HG02885 (cell line): ENCODE measurements around the gene JAK3.
"Not testable (repeated sequence)": the region's sequence is repeated elsewhere in the genome, so short reads cannot be mapped to it uniquely, and the experiment has no call there.

Experiments
- ATAC-seq: cut with Tn5 transposase; IDR thresholded peaks from one replicate; pipeline ENCODE4 v1.9.1; 2021; ENCODE audit warnings: mild to moderate bottlenecking; ENCODE audit not compliant: unreplicated experiment, poor library complexity

The JAK3 gene

DNA sequence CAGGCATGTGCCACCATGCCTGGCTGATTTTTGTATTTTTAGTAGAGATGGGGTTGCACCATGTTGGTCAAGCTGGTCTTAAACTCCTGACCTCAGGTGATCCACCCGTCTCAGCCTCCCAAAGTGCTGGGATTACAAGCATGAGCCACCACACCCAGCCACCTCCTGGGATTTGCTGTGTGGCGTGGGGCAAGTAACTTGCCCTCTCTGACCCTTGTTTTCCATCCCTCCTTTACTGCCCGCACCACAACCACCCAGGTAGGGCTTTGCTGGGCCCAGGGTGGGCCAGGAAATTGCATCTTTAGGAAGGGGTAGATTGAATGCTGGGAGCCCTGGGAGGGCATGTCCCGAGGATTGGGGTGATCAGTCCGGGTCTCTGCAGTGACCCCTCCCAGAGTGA lies 64.1 kb downstream of the JAK3 start:
- not testable (repeated sequence) for ATAC-seq

DNA sequence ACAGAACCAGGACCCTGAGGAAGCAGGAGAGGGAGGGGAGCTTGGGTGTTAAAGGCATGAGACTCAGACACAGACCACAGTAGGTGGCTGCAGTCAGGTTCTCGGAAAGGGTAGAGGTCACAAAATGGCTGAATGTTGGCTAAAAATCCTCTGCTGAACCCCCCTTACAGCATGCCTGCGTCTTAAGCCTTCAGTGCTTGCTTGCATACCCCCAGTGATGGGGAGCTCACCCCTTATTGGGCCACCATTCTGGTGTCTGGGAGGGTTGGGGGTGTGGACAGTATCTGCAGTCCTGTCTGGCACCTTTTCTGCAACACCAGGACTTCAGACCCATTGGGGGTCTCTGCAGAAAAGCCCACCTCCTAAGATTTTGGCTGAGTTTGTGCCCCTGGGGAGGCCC lies 67.0 kb downstream of the JAK3 start:
- no peak for ATAC-seq

GRCh38 chr19:17778968-17779929 lies 68.5 kb downstream of the JAK3 start:
- ATAC-seq: no peak

DNA sequence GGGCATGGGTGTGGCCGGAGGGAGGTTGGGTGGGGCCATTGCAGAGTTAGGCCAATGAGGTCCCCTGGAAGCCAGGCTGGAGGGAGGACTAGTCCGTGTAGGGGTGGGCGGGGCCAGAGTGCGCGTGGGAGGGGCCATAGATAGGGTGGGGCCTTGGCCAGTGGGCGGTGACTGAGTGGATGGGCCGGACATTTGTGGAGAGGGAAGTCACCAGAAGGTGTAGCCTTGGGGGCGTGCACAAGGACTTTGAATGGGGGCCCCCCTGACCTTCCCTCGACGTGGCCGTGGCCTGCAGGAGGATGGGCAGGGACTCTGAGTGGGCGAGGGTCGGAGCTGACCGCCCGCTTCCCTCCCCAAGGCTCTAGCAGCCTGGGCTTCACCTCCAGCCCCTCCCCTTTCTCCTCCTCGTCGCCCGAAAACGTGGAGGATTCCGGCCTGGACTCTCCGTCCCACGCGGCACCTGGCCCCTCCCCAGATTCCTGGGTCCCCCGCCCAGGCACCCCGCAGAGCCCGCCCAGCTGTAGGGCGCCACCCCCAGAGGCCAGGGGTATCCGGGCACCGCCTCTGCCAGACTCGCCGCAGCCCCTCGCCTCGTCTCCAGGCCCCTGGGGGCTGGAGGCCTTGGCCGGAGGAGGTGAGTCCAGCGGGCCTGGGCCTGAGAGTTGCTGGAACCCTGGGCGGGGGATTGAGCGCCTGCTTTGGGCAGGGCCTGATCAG lies 69.4 kb downstream of the JAK3 start:
- ATAC-seq: no peak

GRCh38 chr19:17777840-17778239 lies 69.9 kb downstream of the JAK3 start:
- ATAC-seq: not testable (repeated sequence)

DNA sequence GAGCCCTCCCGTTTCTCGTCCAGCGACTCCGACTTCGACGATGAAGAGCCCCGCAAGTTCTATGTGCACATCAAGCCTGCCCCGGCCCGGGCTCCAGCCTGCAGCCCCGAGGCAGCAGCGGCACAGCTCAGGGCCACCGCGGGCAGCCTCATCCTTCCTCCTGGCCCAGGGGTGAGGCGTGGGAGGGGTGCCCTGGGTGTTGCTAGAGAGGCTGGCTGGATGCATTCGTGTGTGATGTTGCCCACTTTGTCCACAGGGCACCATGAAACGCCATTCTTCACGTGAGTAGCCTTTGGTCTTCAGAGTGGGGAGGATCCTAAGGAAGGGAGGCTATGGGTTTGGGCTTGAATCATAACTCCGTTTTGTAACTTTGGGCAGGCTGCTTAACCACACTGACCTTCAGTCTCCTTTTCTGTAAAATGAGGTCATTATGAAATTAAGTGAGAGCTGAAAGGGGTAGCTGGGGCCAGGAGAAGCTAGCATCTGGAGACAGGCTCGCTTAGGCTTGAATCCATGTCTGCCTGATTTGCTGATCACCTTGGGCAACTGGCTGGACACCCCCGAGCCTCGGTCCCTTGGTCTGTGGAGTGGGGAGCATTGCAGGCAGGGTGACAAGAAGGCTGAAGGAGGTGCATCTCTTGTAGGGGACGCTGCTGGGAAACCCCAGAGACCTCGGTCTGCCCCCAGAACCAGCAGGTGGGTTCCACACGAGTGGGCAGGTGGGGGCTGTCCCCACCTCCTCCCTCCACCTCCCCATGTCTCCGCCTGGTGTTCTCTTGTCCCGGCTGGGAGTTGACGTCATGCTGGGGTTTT lies 71.6 kb downstream of the JAK3 start:
- ATAC-seq: peak; percentile 69

GRCh38 chr19:17775245-17775927 lies 72.4 kb downstream of the JAK3 start:
- ATAC-seq: no peak
